Lung microvascular endothelial cell (primary cell): ENCODE data around the gene GDPD5. TPM values are rescaled to one million over a fixed set of nuclear protein-coding genes. Genes with fewer than 3 reads are reported as not detected.

Source experiments
- DNase-seq, 2 donors: peaks; one replicate each; pipeline versions ENCODE4 v3.0.0 to v3.0.0-alpha.2; 2010; ENCODE audit warnings: low read depth in 2 of 2
- total RNA-seq: library from RNA; depleted of rRNA; stranded (reverse); fragments of >200 nt; gene quantifications from 2 replicates; pipeline ENCODE4 v1.2.1, GENCODE V29; 2014

GDPD5 gene
- total RNA-seq, 1 donor from 2014 or later, result 15.9 TPM

GRCh38 chr11:75449271-75449670, 76.5 kb downstream of the GDPD5 start:
- DNase-seq, result no peak

GRCh38 chr11:75447415-75447814, 78.3 kb downstream of the GDPD5 start:
- no peak for DNase-seq

- peak; percentile 55 to 75 for DNase-seq
Observed at GRCh38 chr11:75445315-75445953, 80.3 kb downstream of the GDPD5 start.

- no peak for DNase-seq
Observed at GRCh38 chr11:75443043-75443442, 82.7 kb downstream of the GDPD5 start.

GRCh38 chr11:75442161-75442885, 83.4 kb downstream of the GDPD5 start:
- DNase-seq, result no peak

- no peak for DNase-seq
Observed at GRCh38 chr11:75441804-75442132, 84.0 kb downstream of the GDPD5 start.

- DNase-seq, result no peak
Observed at GRCh38 chr11:75440960-75441803, 84.6 kb downstream of the GDPD5 start.

GRCh38 chr11:75439495-75440120, 86.1 kb downstream of the GDPD5 start:
- DNase-seq, result no peak

GRCh38 chr11:75439026-75439425, 86.7 kb downstream of the GDPD5 start:
- DNase-seq, result no peak

GRCh38 chr11:75437966-75438659, 87.6 kb downstream of the GDPD5 start:
- DNase-seq, result no peak

GRCh38 chr11:75436806-75437205, 88.9 kb downstream of the GDPD5 start:
- DNase-seq, result no peak

GRCh38 chr11:75435571-75435925, 90.2 kb downstream of the GDPD5 start:
- no peak for DNase-seq

GRCh38 chr11:75434886-75435570, 90.7 kb downstream of the GDPD5 start:
- no peak for DNase-seq

- DNase-seq, result no peak
Observed at GRCh38 chr11:75434051-75434450, 91.7 kb downstream of the GDPD5 start.

- DNase-seq, result no peak
Observed at GRCh38 chr11:75433443-75433842, 92.3 kb downstream of the GDPD5 start.

GRCh38 chr11:75432911-75433321, 92.8 kb downstream of the GDPD5 start, which contains the start of gene KLHL35:
TSS of gene KLHL35 (minus strand) at chr11:75433203. CDS start at chr11:75430629, 2,574 bp downstream.
- peak in 1 of 2 donors; percentile 35 for DNase-seq

- no peak for DNase-seq
Observed at GRCh38 chr11:75431533-75432525, 93.9 kb downstream of the GDPD5 start.

GRCh38 chr11:75430714-75431532, 94.8 kb downstream of the GDPD5 start:
- DNase-seq, result no peak
